CD4-positive, alpha-beta T cell treated with Interleukin-21 for 1 hour (primary cell): ENCODE data around the gene SMARCA1.

Experiments
- DNase-seq: peaks from one replicate; pipeline ENCODE4 v3.0.0-alpha.2; 2020

Gene SMARCA1

DNA sequence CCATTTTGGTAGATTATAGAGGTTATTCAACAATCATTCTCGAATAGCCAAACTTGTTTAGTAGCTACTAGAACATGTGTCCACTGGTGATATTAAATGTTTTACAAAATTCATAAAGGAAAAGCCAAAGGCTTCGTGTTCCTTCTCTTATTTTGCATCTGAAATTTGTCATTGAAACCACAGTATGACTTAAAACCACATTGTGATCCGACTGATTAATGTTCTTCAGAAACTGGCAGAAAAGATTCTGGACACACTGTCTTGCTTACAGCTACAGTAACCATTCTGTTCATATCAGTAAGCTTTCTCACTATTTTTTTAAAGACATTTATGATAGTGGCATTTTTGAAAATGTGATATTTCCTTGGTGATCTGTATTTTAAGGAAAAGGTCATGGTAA is 2.6 kb upstream of the SMARCA1 start:
- DNase-seq: no peak

- DNase-seq: no peak
These were observed 1.9 kb upstream of the SMARCA1 start for GRCh38 chrX:129525162-129525561.

DNA sequence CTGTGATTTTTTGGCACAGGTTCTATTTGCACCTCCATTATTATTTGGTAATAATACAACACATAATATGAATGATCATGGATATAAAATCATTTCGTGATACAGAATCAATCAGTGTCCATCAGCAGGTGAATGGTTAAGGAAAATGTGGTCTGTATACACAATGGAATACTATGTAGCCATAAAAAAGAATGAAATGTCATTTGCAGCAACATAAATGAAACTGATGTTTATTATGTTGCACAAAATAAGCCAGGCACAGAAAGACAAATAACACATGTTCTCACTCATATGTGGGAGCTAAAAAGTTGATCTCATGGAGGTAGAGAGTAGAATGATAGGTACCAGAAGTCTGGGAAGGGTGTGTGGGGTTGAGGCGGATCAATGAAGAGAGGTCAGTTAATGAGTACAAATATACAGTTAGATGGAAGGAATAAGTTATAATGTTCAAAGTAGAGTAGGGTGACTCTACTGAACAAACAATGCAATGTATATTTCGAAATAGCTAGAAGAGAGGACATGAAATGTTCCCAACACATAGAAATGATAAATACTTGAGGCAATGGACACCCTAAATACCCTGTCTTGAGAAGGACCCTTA is 1.1 kb upstream of the SMARCA1 start:
- no peak for DNase-seq

DNA sequence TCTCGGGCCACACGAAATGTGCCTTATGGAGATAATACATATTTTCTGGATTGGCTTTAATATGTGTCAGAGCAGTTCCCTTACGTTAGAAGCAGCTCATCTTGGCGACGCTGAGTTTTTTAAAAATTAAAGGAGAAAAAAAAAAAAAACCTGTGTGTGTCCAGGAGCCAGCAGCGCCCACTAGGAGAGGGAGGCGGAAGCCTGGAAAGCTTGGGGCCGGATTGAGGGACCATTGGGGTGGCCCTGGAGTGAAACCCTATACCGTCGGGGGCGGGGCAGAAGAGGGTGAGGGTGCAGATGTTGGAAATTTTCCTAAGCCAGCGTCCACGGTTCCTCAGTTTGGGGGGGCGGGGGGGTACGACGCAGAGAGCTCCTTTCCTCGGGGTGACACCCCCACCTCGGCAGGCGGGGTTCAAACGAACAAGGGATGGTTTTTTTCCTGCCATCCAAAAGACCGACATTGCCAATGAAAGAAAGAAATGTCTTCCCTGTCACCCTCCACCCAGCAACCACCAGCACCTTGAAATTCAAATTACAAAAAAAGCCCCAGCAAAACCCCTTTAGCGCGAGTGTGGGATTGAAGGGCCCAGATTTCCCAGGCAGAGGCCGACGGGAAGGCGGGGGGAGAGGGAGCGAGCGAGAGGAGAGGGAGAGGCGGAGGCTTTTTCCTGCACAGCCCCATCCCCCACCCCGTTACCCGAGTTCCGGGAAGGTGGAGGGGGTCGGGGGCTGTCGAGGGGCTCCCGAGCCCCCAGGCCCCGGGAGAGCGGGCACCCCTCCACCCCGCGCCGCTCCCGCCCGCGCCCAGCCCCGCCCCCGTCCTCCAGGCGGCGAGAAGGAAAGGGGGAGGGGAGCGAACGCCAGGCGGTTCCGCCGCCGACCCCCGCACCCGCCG is 859 bp downstream of the SMARCA1 start:
- DNase-seq: no peak

- DNase-seq: no peak
These were observed 3.1 kb downstream of the SMARCA1 start for GRCh38 chrX:129520151-129520550.

GRCh38 chrX:129516402-129516801 is 6.9 kb downstream of the SMARCA1 start:
- DNase-seq: no peak

DNA sequence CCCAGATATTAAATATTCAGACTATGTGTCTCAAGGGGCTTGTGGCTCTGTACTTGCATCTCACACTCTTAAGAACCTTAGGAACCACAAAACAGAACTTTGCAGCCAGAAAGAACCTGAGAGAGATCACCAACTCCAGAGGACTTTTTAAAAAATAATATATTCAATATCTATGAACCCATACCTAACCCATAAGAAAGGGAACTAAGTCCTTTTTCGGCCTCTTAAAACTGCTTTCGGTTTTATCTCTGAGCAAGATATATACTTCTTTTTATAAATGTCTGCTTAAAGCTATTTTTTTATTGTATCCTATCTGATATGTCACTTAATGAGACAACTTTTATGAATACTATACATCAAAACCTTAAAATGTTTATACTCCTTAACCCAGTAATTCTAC is 10.9 kb downstream of the SMARCA1 start:
- DNase-seq: no peak

GRCh38 chrX:129511689-129512088 is 11.6 kb downstream of the SMARCA1 start:
- DNase-seq: no peak

- DNase-seq: no peak
These were observed 13.0 kb downstream of the SMARCA1 start for GRCh38 chrX:129510331-129510730.

- DNase-seq: no peak
These were observed 26.0 kb downstream of the SMARCA1 start for GRCh38 chrX:129497146-129497843.

DNA sequence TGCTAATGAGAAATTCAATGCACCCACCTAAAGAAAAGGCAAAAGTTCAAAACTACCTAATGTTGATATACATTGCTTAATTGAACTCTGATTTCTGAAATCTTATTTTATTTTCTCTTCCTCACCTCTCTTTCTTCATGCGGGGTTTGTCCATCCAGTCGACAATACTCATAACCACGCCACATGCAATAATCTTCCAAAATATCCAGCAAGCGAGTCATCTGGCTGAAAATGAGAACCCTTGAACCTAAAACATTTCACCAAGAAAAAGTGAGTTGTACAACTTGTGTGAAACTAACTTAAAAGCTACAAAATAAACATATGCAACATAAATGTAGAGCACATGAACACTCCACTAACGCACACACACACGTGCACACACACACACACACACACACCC is 26.7 kb downstream of the SMARCA1 start:
- no peak for DNase-seq

GRCh38 chrX:129495900-129496299 is 27.4 kb downstream of the SMARCA1 start:
- no peak for DNase-seq

DNA sequence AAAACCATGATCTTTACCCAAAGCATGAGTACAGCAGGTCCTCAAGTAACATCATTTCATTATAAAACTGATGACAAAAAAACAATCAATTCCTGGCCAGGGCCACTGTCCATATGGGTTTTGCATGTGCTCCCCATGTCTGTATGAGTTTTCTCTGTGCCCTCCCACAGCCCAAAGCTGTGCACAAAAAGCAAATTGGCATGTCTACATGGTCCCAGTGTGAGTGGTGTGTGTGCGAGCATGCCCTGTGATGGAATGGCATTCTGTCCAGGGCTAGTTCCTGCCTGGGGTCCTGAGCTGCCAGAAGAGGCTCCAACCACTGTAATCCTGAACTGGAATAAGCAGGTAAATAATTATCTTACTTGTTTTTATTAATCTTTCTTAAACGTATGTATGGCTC is 28.4 kb downstream of the SMARCA1 start:
- DNase-seq: no peak

DNA sequence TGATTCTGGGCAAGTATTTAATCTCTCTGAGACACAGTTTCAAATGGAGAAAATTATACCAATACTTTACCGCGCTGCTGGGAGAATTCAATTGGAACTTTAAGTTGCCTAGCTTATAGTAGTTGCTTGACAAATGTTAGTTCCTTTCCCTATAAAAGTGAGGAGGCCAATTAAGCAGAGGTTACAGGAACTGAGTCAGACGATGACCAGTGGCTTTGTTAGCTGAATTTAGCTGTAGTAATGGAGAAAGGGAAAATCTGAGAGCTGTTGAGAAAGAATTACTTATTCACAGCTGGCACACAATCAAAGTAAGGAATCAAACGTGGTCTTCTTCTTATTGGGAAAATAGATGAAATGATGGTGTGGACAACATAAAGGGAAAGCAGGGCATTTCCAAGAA is 29.6 kb downstream of the SMARCA1 start:
- DNase-seq: no peak

GRCh38 chrX:129490330-129490729 is 33.0 kb downstream of the SMARCA1 start:
- DNase-seq: no peak

DNA sequence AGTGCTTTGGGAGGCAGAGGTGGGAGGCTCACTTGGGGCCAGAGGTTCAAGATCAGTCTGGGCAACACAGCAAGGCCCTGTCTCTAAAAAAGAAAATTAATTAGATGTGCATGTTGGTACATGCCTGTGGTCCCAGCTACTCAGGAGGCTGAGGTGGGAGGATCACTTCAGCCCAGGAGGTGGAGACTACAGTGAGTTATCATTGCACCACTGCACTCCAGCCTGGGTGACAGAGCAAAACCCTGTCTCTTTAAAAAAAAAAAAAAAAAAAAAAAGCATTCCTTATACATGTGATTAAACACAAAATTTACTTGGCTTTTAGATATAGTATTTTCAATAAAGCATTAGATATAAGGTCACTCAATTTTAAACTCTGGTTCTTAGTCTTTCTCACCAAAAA is 34.9 kb downstream of the SMARCA1 start:
- no peak for DNase-seq

- DNase-seq: no peak
These were observed 42.4 kb downstream of the SMARCA1 start for GRCh38 chrX:129480889-129481288.

- no peak for DNase-seq
These were observed 44.8 kb downstream of the SMARCA1 start for GRCh38 chrX:129478516-129478915.

DNA sequence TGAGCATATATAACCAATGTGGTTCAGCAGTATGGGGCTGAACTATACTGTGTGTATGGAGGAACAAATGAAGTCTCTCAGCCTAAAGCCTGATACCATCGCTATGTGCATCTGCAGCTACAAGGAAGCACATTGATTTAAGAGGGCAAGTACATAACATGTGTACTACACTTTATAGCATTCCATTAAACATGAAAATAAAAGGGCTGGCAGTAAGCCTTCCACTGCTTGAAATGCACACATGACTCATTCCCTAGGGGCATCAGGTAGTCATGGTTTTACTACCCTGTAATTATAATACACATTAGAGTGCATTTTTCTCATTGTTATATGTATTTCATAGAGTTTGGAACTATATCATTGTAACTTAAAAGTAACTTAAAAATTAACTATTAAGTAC is 51.2 kb downstream of the SMARCA1 start:
- no peak for DNase-seq

- DNase-seq: no peak
These were observed 60.6 kb downstream of the SMARCA1 start for GRCh38 chrX:129462707-129463106.

- no peak for DNase-seq
These were observed 61.4 kb downstream of the SMARCA1 start for GRCh38 chrX:129461801-129462456.

DNA sequence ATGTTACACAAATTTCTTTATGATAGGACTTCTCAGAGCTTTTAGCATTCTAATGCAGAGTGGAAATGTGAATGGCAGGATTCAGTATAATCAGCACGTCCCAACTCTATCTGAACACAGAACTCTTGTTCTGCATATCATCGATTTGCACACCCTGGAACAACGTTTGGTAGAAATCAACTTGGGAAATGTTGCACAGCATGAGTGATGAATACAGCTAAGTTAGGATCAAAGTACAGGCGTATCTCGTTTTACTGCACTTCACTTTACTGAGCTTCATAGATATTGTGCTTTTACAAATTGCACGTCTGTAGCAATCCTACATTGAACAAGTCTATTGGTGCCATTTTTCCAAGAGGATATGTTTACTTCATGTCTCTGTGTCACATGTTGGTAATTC is 70.8 kb downstream of the SMARCA1 start:
- no peak for DNase-seq

- no peak for DNase-seq
These were observed 73.2 kb downstream of the SMARCA1 start for GRCh38 chrX:129450123-129450522.
